Esophagus muscularis mucosa (tissue), 4 donors: ENCODE data around the gene PSMB8. TPM values are rescaled to one million over a fixed set of nuclear protein-coding genes. Genes with fewer than 3 reads are reported as not detected.

Experiments used
- DNase-seq: peaks from one replicate; pipeline ENCODE4 v3.0.0-alpha.2; 2017; ENCODE audit errors: extremely low spot score
- H3K27ac ChIP-seq, 4 donors: fragments of 200-600 bp; sonication (generic); replicated peaks in 1 of 4; 1 replicate in 3 of 4; 2 replicates in 1 of 4; pipeline ENCODE4 v1.5.1; 2016 to 2019; ENCODE audit warnings: mild to moderate bottlenecking in 1 of 4
- H3K27me3 ChIP-seq, 4 donors: fragments of 200-600 bp; sonication (generic); one replicate each; pipeline versions ENCODE4 v1.5.1 to v1.6.0; 2016 to 2019
- H3K36me3 ChIP-seq, 4 donors: fragments of 200-600 bp; sonication (generic); one replicate each; pipeline ENCODE4 v1.5.1; 2016 to 2019
- H3K4me1 ChIP-seq, 4 donors: fragments of 200-600 bp; sonication (generic); one replicate each; pipeline ENCODE4 v1.5.1; 2016 to 2019
- H3K4me3 ChIP-seq, 4 donors: fragments of 200-600 bp; sonication (generic); 1 replicate in 2 of 4; 2 replicates in 2 of 4; pipeline ENCODE4 v1.5.1; 2016 to 2019; ENCODE audit warnings: mild to moderate bottlenecking in 4 of 4, moderate library complexity in 1 of 4
- H3K9me3 ChIP-seq, 4 donors: fragments of 200-600 bp; sonication (generic); 1 replicate in 3 of 4; 2 replicates in 1 of 4; pipeline ENCODE4 v1.5.1; 2016 to 2019
- CTCF ChIP-seq, 3 experiments: fragments of 200-600 bp in 2 of 3; fragments of 450-650 bp in 1 of 3; sonication (generic) in 2 of 3; IDR thresholded peaks; one replicate each; pipeline ENCODE4 v1.5.1; 2017 to 2019; ENCODE audit warnings: antibody characterized with exemption in 3 of 3, mild to moderate bottlenecking in 2 of 3, moderate library complexity in 1 of 3
- EP300 ChIP-seq: sonication (generic); formaldehyde crosslinking; IDR thresholded peaks from one replicate; pipeline ENCODE4 v1.6.1; 2017; ENCODE audit warnings: antibody characterized with exemption
- POLR2A ChIP-seq: fragments of 450-650 bp; IDR thresholded peaks from one replicate; pipeline ENCODE4 v1.6.1; 2017; ENCODE audit warnings: antibody characterized with exemption, moderate library complexity, mild to moderate bottlenecking, low read depth
- POLR2AphosphoS5 ChIP-seq, 2 donors: sonication (generic); formaldehyde crosslinking; IDR thresholded peaks; one replicate each; pipeline ENCODE4 v1.6.1; 2017; ENCODE audit warnings: antibody characterized with exemption in 2 of 2
- WGBS: methylation state at CpG from one replicate; pipeline ENCODE4 v1.1.5; 2018; 5-methylcytosine and 5-hydroxymethylcytosine counted together
- intact Hi-C: fragments of 100-400 bp; cut with DNase I; formaldehyde crosslinking; loops from one replicate; pipeline ENCODE4 v1.15.1; 2023
- total RNA-seq, 4 donors: library from RNA; depleted of rRNA; stranded (reverse); fragments of >200 nt; gene quantifications; one replicate each; pipeline versions ENCODE4 v1.1.0 to v1.2.1, GENCODE V29; 2016

The PSMB8 gene
- total RNA-seq, 4 donors from 2014 or later = 25.7 to 38.4 (median 32.4) TPM

- intact Hi-C loops = no loop called here
- Histone ChIP-seq H3K4me1 (peaks cover 8 to 14% (median 12%) of the 10 kb centered on the region in 4 donors), H3K27me3 (no peaks in the 10 kb centered on the region), H3K27ac (no peak overlapping the region), H3K36me3 (peaks cover 0 to 33% (median 15%) of the 10 kb centered on the region in 4 donors), H3K9me3 (no peaks in the 10 kb centered on the region), H3K4me3 (no peak overlapping the region)
- TF ChIP-seq POLR2AphosphoS5 (IDR thresholded peaks at IDR 0.05) (no peak), CTCF (IDR thresholded peaks at IDR 0.05) (no peak), POLR2A (no peak), EP300 (no peak)
- WGBS = 89% methylated on average over 5 of the region's 5 CpGs
- DNase-seq = peak; percentile 21
Measured at GRCh38 chr6:32858194-32858593, 14.3 kb upstream of the PSMB8 start.

GRCh38 chr6:32857156-32857891 is 13.5 kb upstream of the PSMB8 start:
- DNase-seq = peak; percentile 47
- intact Hi-C loops = no loop called here
- 93% methylated on average over 14 of the region's 14 CpGs for WGBS
- Histone ChIP-seq H3K9me3 (no peaks in the 10 kb centered on the region), H3K4me3 (no peak overlapping the region), H3K4me1 (peaks cover 9 to 20% (median 18%) of the 10 kb centered on the region in 4 donors), H3K27ac (no peak overlapping the region), H3K27me3 (no peaks in the 10 kb centered on the region), H3K36me3 (peaks cover 0 to 33% (median 15%) of the 10 kb centered on the region in 4 donors)
- TF ChIP-seq POLR2AphosphoS5 (IDR thresholded peaks at IDR 0.05) (no peak), EP300 (no peak), CTCF (IDR thresholded peaks at IDR 0.05) (no peak), POLR2A (no peak)

- 80% methylated on average over 8 of the region's 8 CpGs for WGBS
- TF ChIP-seq CTCF (IDR thresholded peaks at IDR 0.05) (no peak), POLR2A (no peak), EP300 (no peak), POLR2AphosphoS5 (IDR thresholded peaks at IDR 0.05) (no peak)
- Histone ChIP-seq H3K4me3 (no peak overlapping the region), H3K9me3 (no peaks in the 10 kb centered on the region), H3K27me3 (no peaks in the 10 kb centered on the region), H3K27ac (peak overlapping the region; percentile 96 to 100 (median 98)), H3K4me1 (peaks cover 13 to 35% (median 30%) of the 10 kb centered on the region in 4 donors), H3K36me3 (peaks cover 0 to 44% (median 26%) of the 10 kb centered on the region in 4 donors)
- intact Hi-C loops = no loop called here
- DNase-seq = no peak
Measured at GRCh38 chr6:32855467-32856174, 11.8 kb upstream of the PSMB8 start.

GRCh38 chr6:32854376-32855178 is 10.7 kb upstream of the PSMB8 start:
- Histone ChIP-seq H3K4me1 (peaks cover 13 to 38% (median 33%) of the 10 kb centered on the region in 4 donors), H3K4me3 (peak overlapping the region; percentile 79 to 96 (median 90)), H3K27ac (peak overlapping the region; percentile 96 to 100 (median 98)), H3K27me3 (no peaks in the 10 kb centered on the region), H3K9me3 (no peaks in the 10 kb centered on the region), H3K36me3 (peaks cover 6 to 47% (median 36%) of the 10 kb centered on the region in 4 donors)
- 14% methylated on average over 22 of the region's 24 CpGs for WGBS
- no peak for DNase-seq
- intact Hi-C loops = no loop called here
- TF ChIP-seq EP300 (no peak), POLR2AphosphoS5 (IDR thresholded peaks at IDR 0.05) (no peak), POLR2A (no peak), CTCF (IDR thresholded peaks at IDR 0.05) (no peak)
